HG02571 (cell line): ENCODE measurements around the gene MCOLN2.
"Not testable (repeated sequence)": the region's sequence is repeated elsewhere in the genome, so short reads cannot be mapped to it uniquely, and the experiment has no call there.

Experiments
- ATAC-seq: cut with Tn5 transposase; IDR thresholded peaks from one replicate; pipeline ENCODE4 v1.9.1; 2021; ENCODE audit warnings: mild to moderate bottlenecking, moderate library complexity; ENCODE audit not compliant: unreplicated experiment

Gene MCOLN2

DNA sequence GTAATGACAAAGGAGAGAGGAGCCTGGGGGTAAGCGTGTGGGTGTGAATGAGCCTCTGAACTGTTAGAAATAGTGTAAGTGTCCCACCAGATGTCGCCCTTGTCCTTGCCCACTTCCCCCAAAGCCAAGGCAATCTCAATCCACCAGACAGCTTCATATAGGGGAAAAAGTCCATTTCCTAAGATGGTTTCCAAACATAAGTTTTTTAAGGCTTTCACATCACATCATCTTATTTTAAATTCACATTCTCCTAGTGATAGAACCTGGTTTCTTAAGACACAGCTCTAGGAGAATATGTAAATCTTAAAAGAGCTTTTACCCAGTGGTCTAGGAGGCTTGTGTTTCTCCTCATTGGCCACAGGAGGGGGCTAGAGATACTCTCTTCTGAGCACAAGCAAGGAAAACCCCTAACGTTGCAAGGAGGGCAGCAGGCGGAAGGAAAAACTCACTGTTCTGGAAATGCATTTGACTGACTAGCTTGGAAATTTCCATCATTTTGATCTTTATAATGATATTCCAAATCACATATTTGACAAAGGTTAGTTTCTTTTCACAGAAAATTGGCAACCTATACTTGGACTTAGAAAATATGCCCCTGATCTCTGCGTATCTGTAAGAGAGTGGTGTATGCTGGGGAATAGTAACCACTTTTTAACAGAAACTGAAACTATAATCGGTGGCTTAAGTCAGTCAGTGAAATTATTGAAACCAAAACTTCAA is 52.0 kb downstream of the MCOLN2 start:
- ATAC-seq = peak; percentile 84

DNA sequence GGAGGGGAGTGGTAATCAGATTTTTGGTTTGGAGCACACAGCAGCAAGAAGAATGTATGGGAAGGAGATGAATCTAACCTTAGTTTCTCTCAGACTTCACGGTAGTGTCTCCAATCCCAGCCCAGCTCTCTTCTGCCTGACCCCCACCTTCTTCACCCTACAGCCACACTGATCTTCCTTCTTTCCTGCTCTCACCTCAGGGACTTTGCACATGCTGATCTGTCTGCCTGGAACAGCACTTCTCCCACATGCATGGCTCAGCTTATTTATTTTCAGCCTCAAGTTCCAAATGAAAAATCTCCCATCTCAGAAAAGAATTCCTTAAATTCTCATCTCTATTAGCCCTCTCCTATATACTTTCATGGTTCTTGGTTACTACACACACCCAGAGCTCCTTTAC is 55.1 kb downstream of the MCOLN2 start:
- no peak for ATAC-seq

DNA sequence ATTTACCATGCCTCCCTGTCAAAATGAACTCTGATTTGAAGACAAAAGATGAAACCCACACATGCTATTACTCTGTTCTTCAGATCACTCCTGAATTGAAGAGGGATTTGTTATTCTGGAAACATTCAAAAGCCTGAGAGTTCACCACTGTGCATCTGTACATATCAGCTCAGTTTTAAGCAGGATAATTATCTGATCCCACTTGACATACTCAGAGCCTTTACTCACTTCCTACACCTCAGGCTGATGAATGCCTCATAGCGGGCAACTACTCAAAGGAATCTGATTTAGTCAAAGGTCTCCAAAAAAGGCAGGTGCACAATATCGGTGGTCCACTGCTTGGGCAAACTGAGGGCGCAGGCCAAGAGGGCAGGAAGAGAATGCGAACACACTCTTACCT is 56.4 kb downstream of the MCOLN2 start:
- no peak for ATAC-seq

DNA sequence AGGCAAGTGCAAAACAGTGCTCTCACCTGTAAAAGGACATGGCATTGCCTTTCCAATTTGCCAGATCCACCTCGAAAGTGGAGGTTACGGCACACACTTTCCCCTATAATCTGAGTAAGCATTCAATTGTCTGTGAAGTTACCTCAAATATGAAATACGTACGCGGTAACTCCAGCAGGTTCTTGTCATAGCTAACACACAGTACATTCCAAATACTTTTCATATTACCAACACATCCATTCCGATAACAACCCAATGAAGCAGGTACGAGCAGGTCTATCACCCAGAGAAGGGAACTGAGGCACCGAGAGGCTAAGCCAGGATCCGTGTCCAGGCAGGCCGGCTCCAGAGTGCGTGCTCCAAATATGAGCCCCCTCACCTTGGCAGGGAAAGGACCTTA is 57.2 kb downstream of the MCOLN2 start:
- no peak for ATAC-seq

DNA sequence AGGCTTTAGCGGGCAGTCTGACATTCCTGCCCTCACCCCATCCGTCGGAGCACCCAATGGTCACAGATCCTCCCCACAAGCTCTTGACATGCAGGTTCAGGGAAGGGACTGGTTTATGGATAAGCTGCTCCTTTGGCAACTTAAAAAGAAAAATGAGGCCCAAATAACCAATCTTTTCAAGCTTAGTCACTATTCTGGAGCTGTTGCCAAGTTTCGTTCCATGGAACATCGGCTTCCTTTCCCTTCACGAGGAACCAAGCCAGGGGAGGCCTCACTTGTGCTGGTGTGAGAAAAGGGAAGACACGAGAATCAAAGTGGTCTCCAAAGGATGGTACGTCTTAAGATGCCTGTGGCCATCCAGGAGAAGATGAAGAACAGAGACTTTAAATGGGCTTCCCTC is 57.8 kb downstream of the MCOLN2 start:
- no peak for ATAC-seq

DNA sequence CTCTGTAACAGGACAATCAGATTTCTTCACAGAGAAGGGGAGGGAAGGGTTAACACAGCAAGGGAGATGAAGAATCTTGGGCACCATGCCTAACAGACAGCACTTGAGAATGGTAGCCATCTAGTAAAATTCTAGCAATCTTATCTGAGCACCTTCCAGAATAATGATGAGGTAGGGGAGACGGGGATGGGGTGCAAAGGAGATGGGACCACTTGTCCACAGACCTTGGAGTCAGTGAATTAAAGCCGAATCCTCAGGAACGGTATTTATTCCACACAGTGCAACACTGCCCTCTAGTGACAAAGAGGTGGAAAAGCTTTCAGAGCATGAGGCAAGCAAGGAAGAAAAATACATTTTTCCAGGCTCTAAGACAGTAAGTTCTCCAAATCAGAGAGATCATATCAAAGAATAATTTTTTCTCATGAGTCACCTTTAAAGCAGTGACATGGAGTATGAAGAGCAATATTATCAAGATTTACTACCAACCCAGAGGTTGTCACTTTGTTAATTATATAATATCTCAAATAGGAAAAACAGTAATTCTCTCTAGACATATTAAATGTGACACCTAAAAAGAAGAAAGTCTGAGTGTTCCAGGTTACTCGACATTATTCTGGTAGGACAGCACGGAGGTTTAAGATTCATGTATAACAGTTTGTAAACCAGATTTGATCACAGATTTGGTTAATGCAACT is 60.6 kb downstream of the MCOLN2 start:
- peak; percentile 53 for ATAC-seq

DNA sequence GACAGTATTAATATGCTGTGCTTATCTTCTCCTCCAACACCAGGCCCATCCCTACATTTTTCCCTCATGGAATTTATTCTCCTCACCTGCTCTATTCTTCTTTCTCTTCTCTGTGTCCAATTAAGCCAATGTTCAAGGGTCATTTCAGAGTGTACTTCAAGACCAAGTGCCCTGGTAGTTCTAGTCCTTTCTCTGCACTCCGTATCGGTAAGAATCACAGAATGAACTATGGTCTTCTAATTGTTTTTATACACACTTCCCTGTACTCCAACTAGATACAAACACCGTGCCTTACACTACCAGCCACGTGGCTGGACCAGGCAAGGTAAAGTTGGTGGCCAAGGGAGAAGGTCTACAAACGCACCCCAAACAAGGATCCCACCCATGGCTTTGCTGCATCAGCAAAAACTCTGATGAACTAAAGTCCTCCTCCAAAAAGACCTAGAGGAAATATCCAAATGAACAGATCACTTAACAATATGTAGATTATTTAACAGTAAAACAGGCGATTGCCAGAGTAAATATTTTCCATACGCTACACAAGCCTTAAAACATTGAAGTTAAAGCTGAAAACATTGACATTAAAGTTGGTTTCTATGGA is 63.8 kb downstream of the MCOLN2 start:
- no peak for ATAC-seq

DNA sequence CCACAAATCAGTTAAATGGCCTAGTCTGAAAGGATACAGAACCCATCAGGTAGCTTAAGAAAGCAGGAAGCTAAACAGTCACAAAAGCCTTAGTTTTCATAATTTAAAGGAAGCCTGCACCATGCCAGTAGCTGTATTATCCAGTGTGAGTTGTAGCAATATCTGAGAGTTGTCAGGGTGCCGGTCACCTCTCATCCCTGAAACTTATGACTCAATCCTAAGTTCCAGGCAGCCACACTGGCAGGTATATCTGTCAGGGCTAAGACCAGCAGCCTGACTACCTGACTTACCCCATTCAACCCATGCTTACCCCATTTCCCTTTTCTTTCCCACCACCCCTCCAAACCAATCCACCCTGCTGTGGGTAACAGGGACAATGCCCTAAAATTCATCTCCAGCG is 66.1 kb downstream of the MCOLN2 start:
- no peak for ATAC-seq

DNA sequence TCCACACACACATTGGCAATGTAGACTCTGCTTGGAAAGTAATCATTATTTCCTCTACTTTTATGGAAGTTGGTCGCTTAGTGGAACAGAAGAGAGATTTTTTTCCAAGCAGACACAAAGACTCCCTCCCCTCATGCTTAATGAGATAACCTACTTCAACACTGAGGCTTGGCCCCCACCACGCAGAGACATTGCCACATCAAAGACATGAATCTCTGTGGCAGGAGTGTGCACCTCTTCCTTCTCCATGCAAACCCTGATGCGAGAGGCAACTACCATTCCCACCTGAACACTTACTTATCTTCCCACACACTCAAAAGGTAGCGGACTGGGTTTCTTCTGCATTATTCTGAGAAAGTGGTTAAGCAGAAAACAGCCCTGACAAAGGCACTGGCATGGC is 66.6 kb downstream of the MCOLN2 start:
- ATAC-seq = no peak

DNA sequence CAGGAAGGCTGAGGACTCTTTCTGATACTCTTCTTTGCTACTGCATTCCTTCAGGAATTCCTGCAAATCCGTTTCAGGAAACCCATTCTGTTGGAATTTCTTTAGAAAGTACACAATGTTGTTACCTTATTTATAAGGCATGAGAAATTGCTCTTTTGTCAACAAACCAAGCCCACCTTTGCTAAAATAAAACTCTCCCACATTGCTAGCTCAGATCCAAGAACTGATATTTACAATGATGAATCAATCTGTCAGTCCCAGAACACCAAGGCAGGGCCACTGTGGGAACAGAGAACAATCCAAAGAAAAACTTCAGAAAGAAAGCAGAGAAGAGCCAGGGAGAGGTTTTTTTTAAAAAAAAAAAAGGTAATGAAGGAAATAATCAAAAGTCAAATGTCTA is 67.3 kb downstream of the MCOLN2 start:
- no peak for ATAC-seq

DNA sequence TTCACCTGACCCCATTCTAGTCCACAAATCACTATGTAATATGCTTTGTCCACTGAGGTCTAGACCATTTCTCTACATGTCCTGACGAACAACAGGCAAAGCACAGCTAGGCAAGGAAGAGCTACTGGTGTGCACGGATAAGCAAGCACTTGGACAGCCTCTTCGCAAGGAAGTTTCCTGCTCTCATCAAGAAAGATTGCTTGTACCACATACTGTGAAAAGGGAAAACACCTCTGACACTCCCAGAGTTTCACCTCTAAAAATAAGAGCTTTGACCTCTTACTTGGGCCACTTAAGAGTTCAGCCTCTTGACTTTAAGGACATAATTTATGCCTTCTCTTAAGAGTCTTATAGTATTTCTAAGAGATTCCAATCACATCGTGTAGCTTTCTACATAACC is 67.9 kb downstream of the MCOLN2 start:
- ATAC-seq = no peak

DNA sequence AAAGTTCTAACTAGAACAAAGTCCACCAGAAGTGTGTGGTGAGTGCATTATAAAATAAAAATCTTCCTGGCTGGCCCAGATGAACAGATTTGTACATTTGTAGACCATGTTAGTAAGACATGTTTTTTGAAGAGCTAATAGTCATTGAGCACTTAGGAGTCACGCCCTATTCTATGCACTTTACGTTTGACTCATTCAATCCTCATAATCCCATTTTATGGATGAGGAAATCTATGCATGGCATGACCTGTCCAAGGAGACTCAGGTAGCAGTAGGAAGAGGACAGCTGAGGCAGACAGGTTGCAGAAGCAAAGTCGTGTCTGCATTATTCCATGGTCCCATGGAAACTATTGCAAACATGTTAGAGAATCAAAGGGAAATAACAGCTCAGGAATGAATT is 73.6 kb downstream of the MCOLN2 start:
- ATAC-seq = no peak

DNA sequence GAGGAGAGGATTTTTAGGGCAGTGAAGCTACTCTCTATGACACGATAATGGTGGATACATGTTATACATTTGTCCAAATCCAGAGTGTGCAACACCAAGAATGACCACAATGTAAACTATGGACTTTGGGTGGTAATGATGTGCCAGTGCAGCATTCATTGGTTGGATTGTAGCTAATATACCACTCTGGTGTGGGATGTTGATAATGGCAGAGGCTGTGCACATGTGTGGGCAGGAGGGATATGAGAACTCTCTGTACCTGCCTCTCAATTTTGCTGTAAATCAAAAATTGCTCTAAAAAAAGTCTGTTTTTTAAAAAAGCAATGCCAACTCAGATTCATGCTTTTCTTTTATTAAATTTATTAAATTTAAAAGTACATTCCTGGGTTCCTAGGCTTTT is 76.8 kb downstream of the MCOLN2 start:
- ATAC-seq = no peak

DNA sequence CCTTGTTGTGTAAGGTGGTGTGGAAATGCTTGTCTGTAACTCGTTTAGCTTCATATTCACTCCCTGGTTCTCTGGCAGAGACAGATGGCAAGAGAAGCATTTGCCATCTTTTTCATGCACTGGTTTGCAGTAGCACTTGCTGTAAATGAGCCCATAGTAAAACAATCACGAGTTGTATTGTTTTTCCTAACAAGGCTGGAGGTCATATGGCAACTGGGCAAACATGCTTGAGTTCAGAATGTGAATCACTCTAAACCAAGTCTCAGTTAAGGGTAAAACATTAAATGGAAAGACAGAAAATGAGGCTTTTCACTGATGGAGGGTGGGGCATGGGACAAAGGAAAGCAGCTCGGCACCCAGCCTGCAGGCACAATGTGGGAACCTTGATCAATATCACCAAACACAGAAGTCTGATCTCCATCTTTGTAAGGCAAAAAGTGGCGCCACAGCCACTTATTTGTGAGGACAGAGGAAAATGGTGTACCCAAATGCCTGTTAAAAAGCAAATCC is 77.4 kb downstream of the MCOLN2 start:
- no peak for ATAC-seq

DNA sequence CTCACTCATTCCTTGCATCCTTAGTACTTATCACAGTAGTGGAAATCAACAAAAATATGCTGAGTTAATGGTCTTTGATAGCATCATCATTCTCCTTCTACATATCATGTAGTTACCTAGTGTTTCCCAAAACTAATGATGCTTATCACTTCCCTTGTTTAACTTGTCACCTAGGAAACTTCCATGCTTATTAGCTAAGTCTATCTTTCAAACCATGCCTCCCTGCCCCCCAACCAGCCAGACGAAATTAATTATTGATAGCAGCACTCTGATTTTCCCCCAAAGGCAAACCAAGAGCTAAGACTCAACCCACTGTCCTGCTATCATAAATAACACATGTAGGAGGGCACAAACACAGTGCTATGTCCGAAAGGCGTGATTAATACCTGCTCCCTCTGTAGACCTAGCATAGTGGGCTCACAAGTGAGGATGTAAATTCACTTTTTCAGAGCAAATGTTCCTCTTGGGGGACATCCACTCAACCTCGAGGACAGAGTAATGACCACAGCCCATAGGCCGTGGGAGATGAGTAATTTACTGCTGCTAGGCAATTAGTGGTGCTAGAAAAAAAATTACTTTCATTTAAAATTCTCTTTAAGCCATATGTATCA is 78.1 kb downstream of the MCOLN2 start:
- ATAC-seq = no peak

DNA sequence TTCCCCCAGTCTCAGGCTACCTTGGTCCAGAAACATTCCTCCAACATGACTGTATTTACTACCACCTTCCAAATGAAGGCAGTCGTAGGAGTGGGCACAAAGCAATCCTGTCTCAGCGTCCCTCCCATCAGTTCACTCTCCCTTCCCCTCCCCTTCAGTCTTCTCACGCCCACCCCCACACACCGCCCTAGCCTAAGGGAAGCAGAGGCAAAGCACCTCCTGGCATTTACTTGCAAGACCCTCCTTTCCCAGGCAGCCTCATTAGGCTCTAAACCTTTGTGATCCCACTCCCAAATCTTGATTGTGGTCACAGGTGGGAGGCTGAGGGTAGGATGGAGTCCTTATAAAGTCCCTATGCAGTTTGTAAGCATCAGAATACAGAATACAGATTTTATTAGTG is 80.0 kb downstream of the MCOLN2 start:
- ATAC-seq = no peak

DNA sequence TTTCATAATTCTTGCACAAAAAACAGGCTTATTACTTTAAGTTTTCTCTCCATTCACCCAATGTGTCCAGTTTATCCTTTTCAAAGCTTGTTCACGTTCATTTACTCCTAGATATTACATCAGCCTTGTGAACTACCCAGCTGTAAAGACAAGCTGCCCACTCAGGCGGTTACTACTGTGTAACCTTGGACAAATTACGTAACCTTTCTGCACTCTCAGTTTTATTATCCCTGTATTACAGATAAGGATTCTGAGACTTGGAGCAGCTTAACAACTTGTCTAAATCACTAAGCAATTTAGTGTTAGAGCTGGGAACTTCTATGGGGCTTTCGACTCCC is 83.4 kb downstream of the MCOLN2 start:
- ATAC-seq = no peak

DNA sequence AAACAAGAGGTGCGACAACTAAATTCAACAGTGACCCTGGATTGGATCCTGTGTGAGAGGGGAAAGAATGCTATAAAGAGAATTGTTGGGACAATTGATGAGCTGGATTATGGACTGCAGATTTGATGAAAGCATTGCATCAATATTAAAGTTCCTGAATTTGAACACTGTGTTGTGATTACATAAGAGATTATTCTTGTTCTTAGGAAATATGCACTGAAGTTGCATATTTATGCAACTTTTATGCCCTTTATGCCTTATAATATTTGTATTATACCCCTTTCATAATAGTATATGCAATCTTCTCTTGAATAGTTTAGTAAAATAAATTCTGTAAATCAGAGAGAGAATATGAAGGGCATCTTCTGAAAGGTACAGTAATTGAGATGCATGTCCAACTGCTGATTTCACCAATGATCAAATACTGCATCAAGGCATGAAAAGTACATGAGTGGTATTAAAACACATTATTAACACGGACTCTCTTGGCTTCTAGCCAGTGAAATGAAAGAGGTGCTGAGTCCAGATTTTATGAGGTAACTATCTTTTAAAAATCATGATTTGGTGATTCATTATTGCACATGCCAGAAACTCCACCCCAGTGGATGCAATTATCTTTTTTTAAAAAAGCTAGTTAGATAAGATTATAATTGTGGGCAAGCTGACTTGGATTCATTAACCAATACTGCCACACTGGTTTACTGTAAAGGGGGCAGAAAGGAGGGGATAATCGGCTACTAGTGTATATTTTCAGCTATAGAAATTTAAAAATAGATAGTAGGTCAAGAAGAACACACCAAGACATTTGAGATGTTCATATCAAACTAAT is 84.0 kb downstream of the MCOLN2 start:
- no peak for ATAC-seq

DNA sequence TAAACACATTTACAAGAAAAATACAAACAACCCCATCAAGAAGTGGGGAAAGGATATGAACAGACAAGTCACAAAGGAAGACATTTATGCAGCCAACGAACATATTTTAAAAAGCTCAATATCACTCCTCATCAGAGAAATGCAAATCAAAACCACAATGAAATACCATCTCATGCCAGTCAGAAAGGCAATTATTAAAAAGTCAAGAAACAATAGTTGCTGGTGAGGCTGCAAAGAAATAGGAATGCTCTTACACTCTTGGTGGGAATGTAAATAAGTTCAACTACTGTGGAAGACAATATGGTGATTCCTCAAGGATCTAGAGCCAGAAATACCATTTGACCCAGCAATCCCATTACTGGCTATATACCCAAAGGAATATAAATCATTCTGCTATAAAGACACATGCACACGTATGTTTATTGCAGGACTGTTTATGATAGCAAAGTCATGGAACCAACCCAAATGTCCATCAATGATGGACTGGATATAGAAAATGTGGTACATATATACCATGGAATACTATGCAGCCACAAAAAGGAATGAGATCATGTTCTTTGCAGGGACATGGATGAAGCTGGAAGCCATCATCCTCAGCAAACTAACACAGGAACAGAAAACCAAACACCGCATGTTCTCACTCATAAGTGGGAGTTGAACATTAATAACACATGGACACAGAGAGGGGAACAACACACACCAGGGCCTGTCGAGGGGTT is 88.0 kb downstream of the MCOLN2 start:
- not testable (repeated sequence) for ATAC-seq

DNA sequence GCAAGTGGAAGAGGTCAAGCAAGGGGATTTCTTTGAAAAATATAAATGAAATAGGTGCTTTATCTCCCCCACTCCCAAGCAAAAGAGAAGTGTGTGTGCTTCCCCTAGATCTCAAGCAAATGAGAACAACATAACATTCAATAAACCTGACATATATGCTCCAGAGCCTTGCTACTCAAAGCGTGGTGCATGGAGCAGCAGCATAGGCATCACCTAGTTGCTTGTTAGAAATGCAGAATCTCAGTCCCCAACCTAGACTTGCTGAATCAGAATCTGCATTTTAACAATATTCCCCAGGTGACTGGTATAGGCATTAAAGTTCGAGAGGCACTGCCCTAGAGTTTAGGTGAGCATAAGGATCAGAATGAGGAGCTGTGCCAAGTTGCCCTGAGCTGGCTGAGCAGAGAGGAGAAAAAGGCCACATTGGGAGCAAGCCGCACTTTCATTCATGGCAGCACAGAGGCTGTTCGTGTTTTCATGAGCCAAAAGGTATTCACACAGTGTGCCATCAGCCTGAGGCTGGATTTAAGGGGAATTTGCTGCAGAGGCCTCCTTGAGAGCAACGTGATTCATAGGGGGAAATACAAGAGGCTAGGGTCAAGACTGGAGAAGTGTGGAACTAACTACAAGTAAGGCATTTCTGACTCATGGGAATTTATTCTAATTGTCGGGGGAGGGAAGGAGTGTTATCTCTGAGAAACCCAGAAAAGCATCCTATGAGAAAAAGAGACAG is 89.7 kb downstream of the MCOLN2 start:
- no peak for ATAC-seq
